ENCODE data around the gene FBXO24. TPM values are rescaled to one million over a fixed set of nuclear protein-coding genes. Genes with fewer than 3 reads are reported as not detected.

Gene FBXO24
- total RNA-seq, 1 donor from 2014 or later = 0.52 TPM

- peak overlapping the region; percentile 78 for H3K9ac ChIP-seq (ENCODE audit: low read length)
- no peaks in the 10 kb centered on the region for H3K9me3 ChIP-seq (ENCODE audit: insufficient read depth, low read depth, low read length)
- peak overlapping the region; percentile 79 for H3K27ac ChIP-seq (ENCODE audit: low read depth, low read length)
- FAIRE-seq (no peak), DNase-seq (ENCODE audit: low read depth) (no peak)
- no peaks in the 10 kb centered on the region for H3K27me3 Mint-ChIP-seq (ENCODE audit: low read depth, unreplicated experiment)
- peaks cover 25% of the 10 kb centered on the region for H3K4me1 ChIP-seq (ENCODE audit: insufficient read depth, low read length)
- H3K27ac Mint-ChIP-seq (ENCODE audit: unreplicated experiment) = peak overlapping the region; percentile 75
- H3K36me3 ChIP-seq (ENCODE audit: insufficient read depth, low read length) = peaks cover 18% of the 10 kb centered on the region
- no peak for TF ChIP-seq EZH2 (IDR thresholded peaks at IDR 0.05; ENCODE audit: insufficient read depth, low read length)
- no peak for TF ChIP-seq CTCF (IDR thresholded peaks at IDR 0.05; ENCODE audit: insufficient read depth, low read depth, low read length)
- peak overlapping the region; percentile 81 for H3K4me3 Mint-ChIP-seq (ENCODE audit: unreplicated experiment)
- peaks cover 8% of the 10 kb centered on the region for H3K36me3 Mint-ChIP-seq (ENCODE audit: low read depth, unreplicated experiment)
- H2AFZ ChIP-seq (ENCODE audit: low read depth, low read length) = peak overlapping the region; percentile 38
- peaks cover 56% of the 10 kb centered on the region for H4K20me1 ChIP-seq (ENCODE audit: insufficient read depth, low read length)
- peaks cover 51% of the 10 kb centered on the region for H3K79me2 ChIP-seq (ENCODE audit: insufficient read depth, low read length)
- no peaks in the 10 kb centered on the region for H3K27me3 ChIP-seq (ENCODE audit: insufficient read depth, low read length)
- peaks cover 18% of the 10 kb centered on the region for H3K4me1 Mint-ChIP-seq (ENCODE audit: low read depth, unreplicated experiment)
- H3K9me3 Mint-ChIP-seq (ENCODE audit: unreplicated experiment) = no peaks in the 10 kb centered on the region
- peak overlapping the region; percentile 52 for H3K4me3 ChIP-seq (ENCODE audit: insufficient read depth, low read depth, low read length)
- peak overlapping the region; percentile 99 for H3K4me2 ChIP-seq (ENCODE audit: low read length)
Observed at GRCh38 chr7:100583132-100584053, 2.7 kb upstream of the FBXO24 start.

- H4K20me1 ChIP-seq (ENCODE audit: insufficient read depth, low read length) = peaks cover 56% of the 10 kb centered on the region
- no peak for TF ChIP-seq CTCF (IDR thresholded peaks at IDR 0.05; ENCODE audit: insufficient read depth, low read depth, low read length)
- no peak for TF ChIP-seq EZH2 (IDR thresholded peaks at IDR 0.05; ENCODE audit: insufficient read depth, low read length)
- H3K27ac ChIP-seq (ENCODE audit: low read depth, low read length) = peak overlapping the region; percentile 83
- peaks cover under 1% of the 10 kb centered on the region for H3K27me3 ChIP-seq (ENCODE audit: insufficient read depth, low read length)
- Mint-ChIP-seq H3K4me1 (ENCODE audit: low read depth, unreplicated experiment) (peaks cover 18% of the 10 kb centered on the region), H3K36me3 (ENCODE audit: low read depth, unreplicated experiment) (peaks cover 5% of the 10 kb centered on the region), H3K27me3 (ENCODE audit: low read depth, unreplicated experiment) (peaks cover under 1% of the 10 kb centered on the region), H3K4me3 (ENCODE audit: unreplicated experiment) (peak overlapping the region; percentile 92), H3K9me3 (ENCODE audit: unreplicated experiment) (no peaks in the 10 kb centered on the region), H3K27ac (ENCODE audit: unreplicated experiment) (peak overlapping the region; percentile 92)
- peak overlapping the region; percentile 99 for H3K4me2 ChIP-seq (ENCODE audit: low read length)
- peaks cover 51% of the 10 kb centered on the region for H3K79me2 ChIP-seq (ENCODE audit: insufficient read depth, low read length)
- peaks cover 25% of the 10 kb centered on the region for H3K4me1 ChIP-seq (ENCODE audit: insufficient read depth, low read length)
- H3K36me3 ChIP-seq (ENCODE audit: insufficient read depth, low read length) = peaks cover 18% of the 10 kb centered on the region
- H3K4me3 ChIP-seq (ENCODE audit: insufficient read depth, low read depth, low read length) = peak overlapping the region; percentile 83
- peak overlapping the region; percentile 89 for H3K9ac ChIP-seq (ENCODE audit: low read length)
- peak overlapping the region; percentile 38 for H2AFZ ChIP-seq (ENCODE audit: low read depth, low read length)
- DNase-seq (ENCODE audit: low read depth) = no peak
- H3K9me3 ChIP-seq (ENCODE audit: insufficient read depth, low read depth, low read length) = no peaks in the 10 kb centered on the region
- FAIRE-seq = no peak
Observed at GRCh38 chr7:100584054-100584682, 2.0 kb upstream of the FBXO24 start.
